CD14-positive monocyte (primary cell): Measurements from ENCODE around the gene CAPN1. TPM values are rescaled to one million over a fixed set of nuclear protein-coding genes. Genes with fewer than 3 reads are reported as not detected.
A peak's percentile ranks its signal among the peaks of the same experiment; 100 is the strongest.

Experiments used
- DNase-seq, 3 donors: peaks; one replicate each; pipeline ENCODE4 v3.0.0-alpha.2; 2011 to 2022
- H2AFZ ChIP-seq: 2 replicates; pipeline ENCODE4 v1.6.0; 2012; ENCODE audit warnings: mild to moderate bottlenecking, low read depth, low read length, inconsistent platforms; ENCODE audit not compliant: insufficient read depth, poor library complexity, severe bottlenecking
- H3K27ac ChIP-seq, 2 donors: 1 replicate in 1 of 2; 2 replicates in 1 of 2; pipeline ENCODE4 v1.5.1; 2012 to 2013; ENCODE audit warnings: low read length in 2 of 2, control low read depth in 1 of 2, inconsistent platforms in 1 of 2, low read depth in 1 of 2, mild to moderate bottlenecking in 1 of 2
- H3K27me3 ChIP-seq, 2 donors: one replicate each; pipeline versions ENCODE4 v1.6.0 to v1.6.1; 2011 to 2013; ENCODE audit warnings: low read length in 2 of 2; ENCODE audit not compliant: control insufficient read depth in 2 of 2, insufficient read depth in 2 of 2
- H3K36me3 ChIP-seq, 2 donors: replicated peaks in 1 of 2; 1 replicate in 1 of 2; 2 replicates in 1 of 2; pipeline versions ENCODE4 v1.5.1 to v1.6.1; 2012 to 2013; ENCODE audit warnings: low read length in 2 of 2, control low read depth in 1 of 2, inconsistent platforms in 1 of 2, mild to moderate bottlenecking in 1 of 2; ENCODE audit not compliant: insufficient read depth in 2 of 2, control insufficient read depth in 1 of 2
- H3K4me1 ChIP-seq, 2 donors: 1 replicate in 1 of 2; 2 replicates in 1 of 2; pipeline versions ENCODE4 v1.5.1 to v1.6.1; 2012 to 2013; ENCODE audit warnings: low read length in 2 of 2, control low read depth in 1 of 2, inconsistent platforms in 1 of 2, mild to moderate bottlenecking in 1 of 2, moderate library complexity in 1 of 2; ENCODE audit not compliant: insufficient read depth in 2 of 2, control insufficient read depth in 1 of 2
- H3K4me2 ChIP-seq: replicated peaks from 2 replicates; pipeline ENCODE3; 2012; ENCODE audit warnings: low read length, moderate library complexity, mild to moderate bottlenecking; ENCODE audit not compliant: poor library complexity, severe bottlenecking; ENCODE audit errors: extremely low read depth
- H3K4me3 ChIP-seq, 3 experiments: fragments of 200-600 bp in 1 of 3; sonication (generic) in 1 of 3; replicated peaks in 1 of 3; 1 replicate in 2 of 3; 2 replicates in 1 of 3; pipeline ENCODE4 v1.5.1; 2011 to 2013; ENCODE audit warnings: low read length in 3 of 3, mild to moderate bottlenecking in 3 of 3, control low read depth in 2 of 3, low read depth in 2 of 3, inconsistent platforms in 1 of 3, moderate library complexity in 1 of 3
- H3K79me2 ChIP-seq: 2 replicates; pipeline ENCODE4 v1.6.0; 2012; ENCODE audit warnings: mild to moderate bottlenecking, control low read depth, inconsistent platforms, low read length, moderate library complexity; ENCODE audit not compliant: insufficient read depth
- H3K9ac ChIP-seq: 2 replicates; pipeline ENCODE4 v1.6.0; 2017; ENCODE audit warnings: low read length, mild to moderate bottlenecking; ENCODE audit not compliant: insufficient read depth, poor library complexity, severe bottlenecking
- H3K9me3 ChIP-seq, 2 donors: replicated peaks in 1 of 2; 1 replicate in 1 of 2; 2 replicates in 1 of 2; pipeline versions ENCODE4 v1.5.1 to v1.6.1; 2012 to 2013; ENCODE audit warnings: low read length in 2 of 2, control low read depth in 1 of 2; ENCODE audit not compliant: control insufficient read depth in 1 of 2, insufficient read depth in 1 of 2
- H4K20me1 ChIP-seq: 2 replicates; pipeline ENCODE4 v1.6.0; 2012; ENCODE audit warnings: mild to moderate bottlenecking, low read length, control low read depth, moderate library complexity; ENCODE audit not compliant: insufficient read depth
- H3K27ac Mint-ChIP-seq, 7 donors: one replicate each; pipeline ENCODE4 v1.8.0; 2020; ENCODE audit warnings: mild to moderate bottlenecking in 7 of 7, mixed read lengths in 7 of 7, moderate library complexity in 6 of 7, inconsistent platforms in 2 of 7
- H3K27me3 Mint-ChIP-seq, 3 donors: one replicate each; pipeline ENCODE4 v1.8.0; 2021 to 2022; ENCODE audit warnings: low read depth in 3 of 3, mild to moderate bottlenecking in 3 of 3, mixed read lengths in 3 of 3, moderate library complexity in 3 of 3, inconsistent platforms in 1 of 3
- H3K36me3 Mint-ChIP-seq, 2 donors: one replicate each; pipeline ENCODE4 v1.8.0; 2020; ENCODE audit warnings: mixed read lengths in 2 of 2, inconsistent platforms in 1 of 2, mild to moderate bottlenecking in 1 of 2
- H3K4me1 Mint-ChIP-seq: one replicate; pipeline ENCODE4 v1.8.0; 2020; ENCODE audit warnings: mild to moderate bottlenecking, mixed read lengths
- H3K4me3 Mint-ChIP-seq, 2 donors: one replicate each; pipeline ENCODE4 v1.8.0; 2020; ENCODE audit warnings: mild to moderate bottlenecking in 2 of 2, mixed read lengths in 2 of 2, moderate library complexity in 1 of 2
- H3K9me3 Mint-ChIP-seq, 7 donors: one replicate each; pipeline ENCODE4 v1.8.0; 2020 to 2022; ENCODE audit warnings: mixed read lengths in 7 of 7, mild to moderate bottlenecking in 6 of 7, moderate library complexity in 6 of 7, inconsistent platforms in 2 of 7
- WGBS: methylation state at CpG from one replicate; pipeline ENCODE4 v1.1.5; 2013; ENCODE audit warnings: missing lambda C conversion rate; ENCODE audit not compliant: insufficient coverage; 5-methylcytosine and 5-hydroxymethylcytosine counted together
- intact Hi-C, 2 donors: fragments of 100-400 bp; cut with micrococcal nuclease; formaldehyde crosslinking; loops; one replicate each; pipeline versions ENCODE4 v1.15.0 to v1.15.1; 2023
- polyA plus RNA-seq, 3 donors: library from polyadenylated mRNA; depleted of rRNA in 1 of 3; unstranded in 2 of 3; stranded (reverse) in 1 of 3; fragments of 300-500 nt in 2 of 3; fragments of >200 nt in 1 of 3; fragmentation: Illumina TruSeq in 2 of 3; gene quantifications; 1 replicate in 2 of 3; 2 replicates in 1 of 3; pipeline ENCODE4 v1.2.3, GENCODE V29; 2012 to 2021
- TF ChIP-seq, protein P1 (sequence below): fragments of 200-600 bp; IDR thresholded peaks from one replicate; pipeline ENCODE4 v1.8.0; 2022; ENCODE audit warnings: antibody characterized with exemption, mild to moderate bottlenecking

Gene CAPN1
- polyA plus RNA-seq, 3 donors = 128 to 140 (median 129) TPM

- Mint-ChIP-seq H3K27me3 (peaks cover 0 to 1% (median 0%) of the 10 kb centered on the region in 3 donors), H3K27ac (peak overlapping the region in 5 of 7 donors; percentile 16 to 69 (median 22)), H3K9me3 (no peaks in the 10 kb centered on the region), H3K4me1 (peaks cover 29% of the 10 kb centered on the region), H3K4me3 (no peak overlapping the region), H3K36me3 (no peaks in the 10 kb centered on the region)
- no peak overlapping the region for H3K4me3 ChIP-seq
- H3K9ac ChIP-seq = no peak overlapping the region
- TF ChIP-seq, protein P1, sequence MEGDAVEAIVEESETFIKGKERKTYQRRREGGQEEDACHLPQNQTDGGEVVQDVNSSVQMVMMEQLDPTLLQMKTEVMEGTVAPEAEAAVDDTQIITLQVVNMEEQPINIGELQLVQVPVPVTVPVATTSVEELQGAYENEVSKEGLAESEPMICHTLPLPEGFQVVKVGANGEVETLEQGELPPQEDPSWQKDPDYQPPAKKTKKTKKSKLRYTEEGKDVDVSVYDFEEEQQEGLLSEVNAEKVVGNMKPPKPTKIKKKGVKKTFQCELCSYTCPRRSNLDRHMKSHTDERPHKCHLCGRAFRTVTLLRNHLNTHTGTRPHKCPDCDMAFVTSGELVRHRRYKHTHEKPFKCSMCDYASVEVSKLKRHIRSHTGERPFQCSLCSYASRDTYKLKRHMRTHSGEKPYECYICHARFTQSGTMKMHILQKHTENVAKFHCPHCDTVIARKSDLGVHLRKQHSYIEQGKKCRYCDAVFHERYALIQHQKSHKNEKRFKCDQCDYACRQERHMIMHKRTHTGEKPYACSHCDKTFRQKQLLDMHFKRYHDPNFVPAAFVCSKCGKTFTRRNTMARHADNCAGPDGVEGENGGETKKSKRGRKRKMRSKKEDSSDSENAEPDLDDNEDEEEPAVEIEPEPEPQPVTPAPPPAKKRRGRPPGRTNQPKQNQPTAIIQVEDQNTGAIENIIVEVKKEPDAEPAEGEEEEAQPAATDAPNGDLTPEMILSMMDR = no peak
- H3K4me1 ChIP-seq = peaks cover 22 to 27% of the 10 kb centered on the region in 2 donors
- H3K36me3 ChIP-seq = no peaks in the 10 kb centered on the region
- intact Hi-C loops = no loop called here
- H3K79me2 ChIP-seq = no peaks in the 10 kb centered on the region
- no peak overlapping the region for H3K4me2 ChIP-seq
- 93% methylated on average over 3 of the region's 3 CpGs for WGBS
- H3K27ac ChIP-seq = peak overlapping the region in 1 of 2 donors; percentile 2
- DNase-seq = no peak
- H3K27me3 ChIP-seq = no peaks in the 10 kb centered on the region
- H3K9me3 ChIP-seq = no peaks in the 10 kb centered on the region
- peak overlapping the region; percentile 46 for H2AFZ ChIP-seq
- no peaks in the 10 kb centered on the region for H4K20me1 ChIP-seq
These were observed 24.8 kb upstream of the CAPN1 start for GRCh38 chr11:65156926-65157325.

DNA sequence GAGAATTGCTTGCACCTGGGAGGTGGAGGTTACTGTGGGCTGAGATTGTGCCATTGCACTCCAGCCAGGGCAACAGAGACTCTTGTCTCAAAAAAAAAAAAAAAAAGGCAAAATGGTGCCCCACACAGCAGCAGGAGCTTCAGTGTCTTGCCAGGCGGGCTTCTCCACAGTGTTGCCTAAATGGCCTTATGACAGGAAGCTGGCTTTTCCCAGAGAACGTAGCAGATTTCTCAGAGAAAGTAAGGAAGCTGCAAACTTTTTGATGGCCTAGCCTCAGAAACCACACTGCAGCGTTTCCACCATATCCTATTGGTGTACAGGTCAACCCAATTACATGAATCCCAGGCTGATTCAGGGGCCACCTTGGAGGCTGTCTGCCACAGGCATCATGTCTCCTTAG lies 24.4 kb upstream of the CAPN1 start:
- Mint-ChIP-seq H3K9me3 (no peaks in the 10 kb centered on the region), H3K4me1 (peaks cover 24% of the 10 kb centered on the region), H3K4me3 (no peak overlapping the region), H3K27ac (no peak overlapping the region), H3K27me3 (peaks cover 0 to 1% (median 0%) of the 10 kb centered on the region in 3 donors), H3K36me3 (no peaks in the 10 kb centered on the region)
- Histone ChIP-seq H4K20me1 (no peaks in the 10 kb centered on the region), H3K79me2 (no peaks in the 10 kb centered on the region), H3K36me3 (no peaks in the 10 kb centered on the region), H3K27ac (no peak overlapping the region), H3K9ac (no peak overlapping the region), H3K4me2 (no peak overlapping the region), H3K9me3 (no peaks in the 10 kb centered on the region), H2AFZ (peak overlapping the region; percentile 46), H3K4me1 (peaks cover 18 to 23% of the 10 kb centered on the region in 2 donors), H3K27me3 (no peaks in the 10 kb centered on the region), H3K4me3 (no peak overlapping the region)
- DNase-seq = no peak
- TF ChIP-seq, protein P1 = no peak
- intact Hi-C loops = no loop called here
- WGBS = 28% methylated on average over 2 of the region's 3 CpGs
